ENCODE results near the gene DICER1. TPM values are rescaled to one million over a fixed set of nuclear protein-coding genes. Genes with fewer than 3 reads are reported as not detected.
A peak's percentile ranks its signal among the peaks of the same experiment; 100 is the strongest.

DICER1 gene
- total RNA-seq, 4 donors from 2014 or later: 54.5 to 94.8 (median 83.8) TPM

DNA sequence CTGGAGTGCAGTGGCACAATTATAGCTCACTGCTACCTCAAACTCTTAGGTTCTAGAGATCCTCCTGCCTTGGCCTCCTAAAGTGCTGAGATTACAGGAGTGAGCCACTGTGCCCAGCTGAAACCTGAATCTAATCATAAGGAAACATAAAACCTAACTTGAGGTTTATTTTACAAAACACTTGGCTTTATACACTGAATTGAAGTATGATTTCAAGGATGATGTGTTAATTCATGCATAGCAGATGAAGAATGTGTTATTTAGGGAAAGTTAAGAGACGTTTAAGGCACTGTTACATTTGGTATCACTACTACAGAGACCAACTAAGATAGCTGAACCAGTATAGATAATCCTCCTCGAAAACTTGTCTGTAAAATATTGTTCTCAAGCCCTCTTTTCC, 6.4 kb downstream of the DICER1 start:
- peaks cover 0 to 93% (median 27%) of the 10 kb centered on the region in 4 donors for H3K4me1 ChIP-seq
- H3K9me3 ChIP-seq: no peaks in the 10 kb centered on the region
- no peak for DNase-seq (ENCODE audit: low spot score in 2 of 2)
- no peak overlapping the region for H3K4me3 ChIP-seq
- TF ChIP-seq POLR2A (IDR thresholded peaks at IDR 0.05): no peak
- no peak for TF ChIP-seq CTCF (IDR thresholded peaks at IDR 0.05)
- no peak for TF ChIP-seq EP300 (IDR thresholded peaks at IDR 0.05)
- no peaks in the 10 kb centered on the region for H3K27me3 ChIP-seq
- H3K36me3 ChIP-seq: no peaks in the 10 kb centered on the region
- no peak overlapping the region for H3K27ac ChIP-seq
- 67 to 75% methylated on average over 2 of the region's 2 CpGs for WGBS, 2 donors

DNA sequence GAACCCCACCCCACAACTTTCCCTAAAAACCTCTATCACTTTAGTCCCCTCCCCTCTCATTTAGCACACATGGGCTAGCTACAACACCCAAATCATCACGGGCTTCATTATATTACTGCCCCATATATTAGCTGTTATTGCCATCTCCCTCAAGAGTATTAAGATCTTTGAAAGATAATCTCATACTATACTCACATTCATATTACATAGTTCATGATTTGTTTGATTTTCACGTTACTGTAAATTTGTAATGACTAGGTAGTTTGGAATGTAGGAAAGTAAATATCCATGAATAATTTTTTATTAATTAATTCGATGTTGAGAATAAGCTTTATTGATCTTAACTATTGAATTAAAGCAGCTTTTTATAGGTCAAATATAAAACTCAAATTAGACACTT, 7.9 kb downstream of the DICER1 start:
- no peaks in the 10 kb centered on the region for H3K36me3 ChIP-seq
- peaks cover 0 to 8% (median 0%) of the 10 kb centered on the region in 4 donors for H3K9me3 ChIP-seq
- WGBS, 2 donors: 49 to 61% methylated on average over 3 of the region's 3 CpGs
- no peak overlapping the region for H3K4me3 ChIP-seq
- H3K27ac ChIP-seq: no peak overlapping the region
- no peak for TF ChIP-seq CTCF (IDR thresholded peaks at IDR 0.05)
- no peak for TF ChIP-seq POLR2A (IDR thresholded peaks at IDR 0.05)
- TF ChIP-seq EP300 (IDR thresholded peaks at IDR 0.05): no peak
- peaks cover 0 to 81% (median 23%) of the 10 kb centered on the region in 4 donors for H3K4me1 ChIP-seq
- no peaks in the 10 kb centered on the region for H3K27me3 ChIP-seq
- no peak for DNase-seq (ENCODE audit: low spot score in 2 of 2)

DNA sequence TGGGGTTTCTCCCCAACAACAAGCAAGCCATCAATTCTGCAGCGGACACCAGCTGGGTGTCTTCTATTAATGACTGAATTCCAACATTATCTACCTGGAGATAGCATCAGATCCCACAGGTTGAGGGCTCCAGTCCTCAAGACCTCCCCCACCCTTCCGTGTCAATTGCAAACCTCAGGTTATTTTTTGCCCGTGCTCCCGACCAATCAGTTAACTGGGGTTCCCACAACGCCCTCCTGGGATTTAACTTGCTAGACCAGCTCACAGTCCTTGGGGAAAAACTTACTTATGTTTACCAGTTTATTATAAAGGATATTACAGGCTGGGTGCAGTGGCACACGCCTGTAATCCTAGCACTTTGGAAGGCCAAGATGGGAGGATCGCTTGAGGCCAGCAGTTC, 9.7 kb downstream of the DICER1 start:
- 92 to 96% methylated on average over 7 of the region's 7 CpGs for WGBS, 2 donors
- TF ChIP-seq POLR2A (IDR thresholded peaks at IDR 0.05) (no peak), CTCF (IDR thresholded peaks at IDR 0.05) (no peak), EP300 (IDR thresholded peaks at IDR 0.05) (no peak)
- Histone ChIP-seq H3K27me3 (no peaks in the 10 kb centered on the region), H3K4me3 (no peak overlapping the region), H3K27ac (no peak overlapping the region), H3K9me3 (peaks cover 0 to 8% (median 0%) of the 10 kb centered on the region in 4 donors), H3K4me1 (peaks cover 0 to 79% (median 25%) of the 10 kb centered on the region in 4 donors), H3K36me3 (no peaks in the 10 kb centered on the region)
- no peak for DNase-seq (ENCODE audit: low spot score in 2 of 2)

- H3K4me1 ChIP-seq: peaks cover 0 to 79% (median 25%) of the 10 kb centered on the region in 4 donors
- no peaks in the 10 kb centered on the region for H3K36me3 ChIP-seq
- WGBS, 2 donors: 81 to 88% methylated on average over 10 of the region's 10 CpGs
- H3K9me3 ChIP-seq: peaks cover 0 to 8% (median 0%) of the 10 kb centered on the region in 4 donors
- no peak for DNase-seq (ENCODE audit: low spot score in 2 of 2)
- H3K27me3 ChIP-seq: no peaks in the 10 kb centered on the region
- H3K27ac ChIP-seq: peak overlapping the region in 1 of 4 donors; percentile 84
- TF ChIP-seq EP300 (IDR thresholded peaks at IDR 0.05) (no peak), CTCF (IDR thresholded peaks at IDR 0.05) (no peak), POLR2A (IDR thresholded peaks at IDR 0.05) (no peak)
- H3K4me3 ChIP-seq: no peak overlapping the region
These were observed 11.1 kb downstream of the DICER1 start for GRCh38 chr14:95146079-95146771.

GRCh38 chr14:95144849-95145248, 12.5 kb downstream of the DICER1 start:
- H3K4me3 ChIP-seq: no peak overlapping the region
- peaks cover 0 to 8% (median 0%) of the 10 kb centered on the region in 4 donors for H3K9me3 ChIP-seq
- H3K4me1 ChIP-seq: peaks cover 0 to 79% (median 34%) of the 10 kb centered on the region in 4 donors
- H3K27ac ChIP-seq: peak overlapping the region in 2 of 4 donors; percentile 84 to 85
- no peak for DNase-seq (ENCODE audit: low spot score in 2 of 2)
- no peak for TF ChIP-seq EP300 (IDR thresholded peaks at IDR 0.05)
- TF ChIP-seq CTCF (IDR thresholded peaks at IDR 0.05): no peak
- TF ChIP-seq POLR2A (IDR thresholded peaks at IDR 0.05): no peak
- WGBS, 2 donors: 84 to 91% methylated on average over 2 of the region's 2 CpGs
- H3K27me3 ChIP-seq: no peaks in the 10 kb centered on the region
- H3K36me3 ChIP-seq: no peaks in the 10 kb centered on the region
